Activated naive CD4-positive, alpha-beta T cell treated with anti-CD3 and anti-CD28 coated beads, Interleukin-2, amount 10 ng/mL, durations not matched to agents 5 hours and 36 hours (primary cell): ENCODE data around the gene RRBP1. TPM values are rescaled to one million over a fixed set of nuclear protein-coding genes. Genes with fewer than 3 reads are reported as not detected.

Source experiments
- total RNA-seq, 2 experiments: library from RNA; stranded (reverse); gene quantifications; one replicate each; pipeline ENCODE4 v1.2.3, GENCODE V29; 2021

The RRBP1 gene
- total RNA-seq = 10 to 100 TPM; 51.7 to 53.4 TPM

GRCh38 chr20:17682103-17682888 is at the start of gene RRBP1:
RRBP1 (minus strand) TSS chr20:17682242; CDS start chr20:17660507, 21,735 bp downstream.

DNA sequence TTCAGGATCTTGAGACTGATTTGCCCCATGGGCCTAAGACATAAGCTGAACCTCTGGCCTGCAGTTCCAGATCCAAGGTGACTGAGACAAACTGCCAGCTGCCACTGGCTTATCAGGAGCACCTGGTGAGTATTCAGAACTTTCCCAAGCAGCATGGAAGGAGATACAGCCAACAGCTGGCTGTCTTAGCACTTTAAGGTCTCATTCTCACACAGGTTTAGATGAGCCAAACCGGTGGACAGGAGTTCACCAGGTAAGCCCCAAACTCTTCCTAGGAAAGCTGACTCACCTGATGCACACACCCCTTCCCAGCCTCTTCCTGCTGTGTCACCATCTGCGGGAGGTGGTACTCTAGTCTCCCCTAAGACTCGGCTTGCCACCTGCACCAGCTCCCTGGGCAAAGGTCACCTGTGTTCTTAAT is 17.9 kb upstream of the RRBP1 start, which contains the start of gene BANF2:
BANF2 (plus strand) TSS at position 36 of the 421 bp plus-strand sequence. CDS start 25,060 bp downstream, outside the sequence.

DNA sequence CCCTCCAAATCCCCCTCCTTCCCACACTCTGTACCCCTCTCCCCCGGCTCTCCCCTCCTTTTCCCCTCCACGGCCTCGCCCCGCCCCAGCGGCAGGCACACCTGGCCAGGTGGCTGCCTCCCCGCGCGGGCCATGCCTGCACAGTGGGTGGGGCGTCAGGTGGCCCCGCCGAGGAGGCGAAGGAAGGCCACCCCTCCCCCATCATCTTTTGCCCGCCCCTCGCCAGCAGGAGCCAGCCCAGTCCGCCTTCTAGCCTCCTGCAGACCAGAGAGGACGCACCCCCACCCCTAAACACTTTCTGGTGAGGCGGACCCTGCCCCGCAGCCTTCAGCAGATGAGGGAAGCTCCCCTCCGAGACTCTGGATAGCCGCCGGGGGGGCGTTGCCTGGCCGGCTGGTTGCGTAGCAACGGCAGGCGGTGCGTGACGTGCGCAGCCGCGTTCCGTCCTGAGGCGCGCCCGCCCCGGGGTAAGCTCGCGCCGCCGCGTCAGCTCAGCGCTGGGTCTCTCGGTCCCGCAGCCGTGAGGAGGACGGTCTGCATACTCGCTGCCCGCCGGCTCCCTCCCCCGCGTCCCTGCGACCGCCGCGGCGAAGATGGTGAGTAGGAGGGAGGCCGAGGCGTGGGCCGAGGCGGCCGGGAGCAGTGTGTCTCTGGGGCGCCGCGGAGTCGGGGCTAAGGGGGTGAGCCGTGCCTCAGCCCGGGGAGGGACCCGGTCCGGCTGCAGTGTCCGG is 112.3 kb downstream of the RRBP1 start, which contains the start of gene DSTN:
DSTN (plus strand) TSS at position 460 of the 731 bp plus-strand sequence; CDS start at position 594, 134 bp downstream.

Other genes starting within 250 kb of the RRBP1 start
- gene BFSP1, start 150.9 kb downstream of the RRBP1 start, total RNA-seq = 1 to 10 TPM in 1 of 2 experiments, under 1 TPM in 1; 0.53 to 1.1 TPM
- 10 to 100 TPM; 67.5 to 71.2 TPM for gene DSTN, start 112.2 kb downstream of the RRBP1 start, total RNA-seq
- gene BANF2, start 17.7 kb upstream of the RRBP1 start, total RNA-seq = not detected